ENCODE measurements around the gene PHLDB2. TPM values are rescaled to one million over a fixed set of nuclear protein-coding genes. Genes with fewer than 3 reads are reported as not detected.

PHLDB2 gene
- total and polyA plus RNA-seq, 2 of the 4 experiments (the other 2 are of a cell fraction), result 10.6 to 28.7 TPM

- no peaks in the 10 kb centered on the region for H3K27me3 ChIP-seq (ENCODE audit: control insufficient read depth, insufficient read depth, low read length)
- H3K9me1 ChIP-seq (ENCODE audit: insufficient read depth, low read length), result peaks cover 2% of the 10 kb centered on the region; the same call in 1 of the 2 replicates
- H3K4me3 ChIP-seq (ENCODE audit: insufficient read depth, low read depth, low read length), result no peak overlapping the region
- H2BK20ac ChIP-seq (ENCODE audit: low read depth, low read length), result no peak overlapping the region
- H3K23ac ChIP-seq (ENCODE audit: low read depth, low read length), result no peak overlapping the region
- H4K91ac ChIP-seq (ENCODE audit: insufficient read depth, low read depth, low read length), result no peak overlapping the region
- no peaks in the 10 kb centered on the region for H3K9me3 ChIP-seq (ENCODE audit: control insufficient read depth, insufficient read depth, low read length)
- H2AFZ ChIP-seq (replicated peaks; ENCODE audit: low read length, poor library complexity), result no peak overlapping the region
- no peak overlapping the region for H2BK15ac ChIP-seq (ENCODE audit: low read depth, low read length)
- in situ Hi-C loops (cut with MboI; ENCODE audit: low sequenced_read_pairs), result loop anchor here (25.0 kb wide), 1 partner anchor 376 kb away; the partner anchor contains the start of gene ZBED2
- no peak overlapping the region for H4K8ac ChIP-seq (ENCODE audit: low read depth in 2 of 2, low read length in 2 of 2)
- BruUV-seq (replicated peaks), result no TSS peak
- dilution Hi-C loops (cut with HindIII; ENCODE audit: low sequenced_read_pairs, unreplicated experiment), result loop anchor here (25.0 kb wide), 1 partner anchor 251 kb away; no protein-coding TSS in a partner anchor
- peak; percentile 76 for ATAC-seq (ENCODE audit: low read depth)
- ChIA-PET CTCF (no interaction called here), POLR2A (ENCODE audit: unreplicated experiment) (no interaction called here)
- H3K4ac ChIP-seq (ENCODE audit: low read depth, low read length), result no peak overlapping the region
- no peak overlapping the region for H3K9ac ChIP-seq (ENCODE audit: low read depth, low read length)
- no peak overlapping the region for H3K14ac ChIP-seq (replicated peaks; ENCODE audit: low read depth, low read length)
- no peak overlapping the region for H2AK5ac ChIP-seq (ENCODE audit: low read depth, low read length)
- no peak overlapping the region for H2AK9ac ChIP-seq (replicated peaks; ENCODE audit: low read depth, low read length, poor library complexity)
- no CpG with 5 or more reads among the region's 1 CpG for WGBS, 2 experiments (ENCODE audit: extremely low coverage in 2 of 2, insufficient read length in 1 of 2)
- no peaks in the 10 kb centered on the region for H3K36me3 ChIP-seq (ENCODE audit: control insufficient read depth, insufficient read depth, low read length)
- peaks cover 1% of the 10 kb centered on the region; the same call in 1 of the 2 replicates for H3K4me1 ChIP-seq (ENCODE audit: control insufficient read depth, insufficient read depth, low read length)
- no peak overlapping the region for H3K27ac ChIP-seq (ENCODE audit: insufficient read depth, low read length)
- TF ChIP-seq MXI1 (IDR thresholded peaks at IDR 0.05; ENCODE audit: borderline replicate concordance, low read depth, low read length) (no peak), RFX5 (IDR thresholded peaks at IDR 0.05; ENCODE audit: low read depth, low read length) (no peak), BHLHE40 (IDR thresholded peaks at IDR 0.05; ENCODE audit: low read depth, low read length) (0 out of 2 replicates have a peak, but pooled peaks have one; percentile 35), USF2 (IDR thresholded peaks at IDR 0.05; ENCODE audit: low read depth, low read length) (no peak), POLR2A (IDR thresholded peaks at IDR 0.05; ENCODE audit: low read depth, low read length) (no peak), CHD1 (IDR thresholded peaks at IDR 0.05; ENCODE audit: low read depth, low read length) (no peak), NFE2L2 (IDR thresholded peaks at IDR 0.05; ENCODE audit: low read depth, low read length) (no peak), RAD21 (IDR thresholded peaks at IDR 0.05; ENCODE audit: low read length) (no peak), CTCF (conservative IDR thresholded peaks at IDR 0.05; ENCODE audit: low read depth, low read length) (no peak), RCOR1 (IDR thresholded peaks at IDR 0.05; ENCODE audit: insufficient replicate concordance, low read length) (no peak), MAFK (IDR thresholded peaks at IDR 0.05; ENCODE audit: low read depth, low read length) (peak; percentile 85), FOS (IDR thresholded peaks at IDR 0.05; ENCODE audit: low read depth, low read length) (no peak; the same call in 1 of the 2 replicates), SMC3 (IDR thresholded peaks at IDR 0.05; ENCODE audit: low read depth, low read length) (no peak), ELK1 (IDR thresholded peaks at IDR 0.05; ENCODE audit: borderline replicate concordance, low read depth, low read length) (no peak), CEBPB (IDR thresholded peaks at IDR 0.05; ENCODE audit: low read depth, low read length) (peak; percentile 73), MAZ (IDR thresholded peaks at IDR 0.05; ENCODE audit: borderline replicate concordance, low read depth, low read length) (no peak)
- intact Hi-C loops (cut with micrococcal nuclease), result loop anchor here (10.0 kb wide), 1 partner anchor 389 kb away; no protein-coding TSS in a partner anchor
- peak; percentile 84 for DNase-seq
- no peaks in the 10 kb centered on the region for H4K20me1 ChIP-seq (ENCODE audit: insufficient read depth, low read length)
- no peak overlapping the region for H3K18ac ChIP-seq (ENCODE audit: low read depth, low read length)
- H3K4me2 ChIP-seq (ENCODE audit: low read depth, low read length), result no peak overlapping the region
- no peak overlapping the region for H3K56ac ChIP-seq (ENCODE audit: extremely low read depth, insufficient read depth, low read length)
- H3K79me1 ChIP-seq (ENCODE audit: low read depth in 1 of 2, low read length in 2 of 2), result no peaks in the 10 kb centered on the region
- no peak overlapping the region for H2BK120ac ChIP-seq (ENCODE audit: low read depth, low read length)
- H4K5ac ChIP-seq (ENCODE audit: low read depth, low read length), result no peak overlapping the region
- H2BK5ac ChIP-seq (ENCODE audit: low read depth, low read length, poor library complexity, severe bottlenecking), result peak overlapping the region; percentile 67
These were observed 104.4 kb downstream of the PHLDB2 start for GRCh38 chr3:111963424-111963823.

Measured in IMR-90 (cell line).